ENCODE results near the gene SUPT6H. TPM values are rescaled to one million over a fixed set of nuclear protein-coding genes. Genes with fewer than 3 reads are reported as not detected.

SUPT6H gene
- total and polyA plus RNA-seq, 9 of the 15 experiments (the other 6 are each of a cell fraction or from before 2014, with no cell fraction given), result 1.7 to 77.7 (median 49.2) TPM

DNA sequence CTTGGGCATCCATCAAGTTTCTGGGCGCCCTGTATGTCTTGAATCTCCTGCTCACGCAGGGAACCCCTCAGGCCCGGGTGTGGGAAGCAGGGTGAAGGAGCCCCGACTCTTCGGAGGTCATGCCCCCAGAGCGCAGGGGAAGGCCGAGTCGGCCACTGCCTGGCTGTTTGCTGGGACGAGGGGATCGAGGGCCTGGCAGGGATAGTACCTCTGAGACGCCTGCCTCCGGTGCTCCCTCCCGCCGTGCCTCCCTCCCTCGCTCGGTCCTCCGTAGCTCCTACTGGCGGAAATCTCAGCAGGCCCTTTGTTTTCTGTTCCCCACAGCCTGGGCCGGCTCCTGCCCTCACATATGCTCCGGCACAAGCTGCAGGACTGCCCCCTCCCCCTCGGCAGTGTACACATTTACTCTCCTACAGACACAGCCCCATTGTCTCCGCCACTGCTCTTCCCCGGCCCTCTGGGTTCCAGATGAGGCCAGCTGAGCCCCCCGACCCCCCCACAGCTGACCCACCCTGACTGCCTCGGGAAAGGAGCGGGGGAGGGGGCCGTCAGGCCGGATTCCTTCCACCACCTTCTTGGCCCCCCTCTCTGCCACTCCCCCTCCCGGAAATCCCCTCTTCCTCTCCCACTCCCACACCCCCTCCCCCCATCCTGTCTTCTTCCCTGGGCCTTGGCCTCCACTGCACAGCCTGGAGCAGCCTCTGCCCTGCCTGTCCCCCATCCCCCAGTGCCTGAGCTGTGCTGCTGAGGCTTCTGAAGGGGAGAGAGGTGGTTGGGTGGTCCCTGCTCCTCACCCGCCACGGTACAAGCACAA lies 83.2 kb downstream of the SUPT6H start (continued):
- TF ChIP-seq, protein P1, sequence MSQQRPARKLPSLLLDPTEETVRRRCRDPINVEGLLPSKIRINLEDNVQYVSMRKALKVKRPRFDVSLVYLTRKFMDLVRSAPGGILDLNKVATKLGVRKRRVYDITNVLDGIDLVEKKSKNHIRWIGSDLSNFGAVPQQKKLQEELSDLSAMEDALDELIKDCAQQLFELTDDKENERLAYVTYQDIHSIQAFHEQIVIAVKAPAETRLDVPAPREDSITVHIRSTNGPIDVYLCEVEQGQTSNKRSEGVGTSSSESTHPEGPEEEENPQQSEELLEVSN (IDR thresholded peaks at IDR 0.05; ENCODE audit: borderline replicate concordance in 1 of 2, extremely low read depth in 1 of 2, insufficient read depth in 1 of 2, insufficient read length in 1 of 2, low read depth in 1 of 2, low read length in 1 of 2, poor library complexity in 1 of 2, severe bottlenecking in 1 of 2), result peak in 1 of 2 experiments; percentile 41
- TF ChIP-seq POLR2G (IDR thresholded peaks at IDR 0.05; ENCODE audit: low read depth, low read length) (peak; percentile 76), CHD1 (IDR thresholded peaks at IDR 0.05; ENCODE audit: low read length) (peak; percentile 85), RBFOX2 (IDR thresholded peaks at IDR 0.05; ENCODE audit: low read depth, low read length) (peak; percentile 80), ZNF3 (CRISPR knock-in tag; IDR thresholded peaks at IDR 0.05) (no peak), ZNF239 (CRISPR knock-in tag; IDR thresholded peaks at IDR 0.05) (no peak)
- TF ChIP-seq, protein P2, sequence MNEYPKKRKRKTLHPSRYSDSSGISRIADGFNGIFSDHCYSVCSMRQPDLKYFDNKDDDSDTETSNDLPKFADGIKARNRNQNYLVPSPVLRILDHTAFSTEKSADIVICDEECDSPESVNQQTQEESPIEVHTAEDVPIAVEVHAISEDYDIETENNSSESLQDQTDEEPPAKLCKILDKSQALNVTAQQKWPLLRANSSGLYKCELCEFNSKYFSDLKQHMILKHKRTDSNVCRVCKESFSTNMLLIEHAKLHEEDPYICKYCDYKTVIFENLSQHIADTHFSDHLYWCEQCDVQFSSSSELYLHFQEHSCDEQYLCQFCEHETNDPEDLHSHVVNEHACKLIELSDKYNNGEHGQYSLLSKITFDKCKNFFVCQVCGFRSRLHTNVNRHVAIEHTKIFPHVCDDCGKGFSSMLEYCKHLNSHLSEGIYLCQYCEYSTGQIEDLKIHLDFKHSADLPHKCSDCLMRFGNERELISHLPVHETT (CRISPR knock-in tag; conservative IDR thresholded peaks at IDR 0.05 in 1 of 2, IDR thresholded peaks at IDR 0.05 in 1 of 2), result peak in 1 of 2 experiments; percentile 27; a peak in 1 of 4 replicates

All from K562 (cell line).